HepG2 (cell line): ENCODE results near the gene IGF2BP3.
"Not testable (repeated sequence)": the region's sequence is repeated elsewhere in the genome, so short reads cannot be mapped to it uniquely, and the experiment has no call there.

ENCODE experiments used
- CEBPB ChIP-seq: IDR thresholded peaks from 2 replicates; pipeline ENCODE4 v1.6.1; 2011; ENCODE audit warnings: low read depth, low read length, improper control_type of control experiment, borderline replicate concordance
- CHD2 ChIP-seq: IDR thresholded peaks from 2 replicates; pipeline ENCODE4 v1.6.1; 2011; ENCODE audit warnings: low read depth, low read length, improper control_type of control experiment
- JUNB ChIP-seq: sonication (generic); formaldehyde crosslinking; IDR thresholded peaks from 2 replicates; pipeline ENCODE4 v1.8.0; 2022; ENCODE audit warnings: missing genetic modification reagents, mild to moderate bottlenecking, borderline replicate concordance
- SMAD3 ChIP-seq: sonication (generic); formaldehyde crosslinking; IDR thresholded peaks from 2 replicates; pipeline ENCODE4 v1.4.0; 2020; ENCODE audit warnings: missing genetic modification reagents

GRCh38 chr7:23488714-23489113 lies 18.4 kb upstream of the IGF2BP3 start:
- TF ChIP-seq CEBPB; JUNB; SMAD3 (CRISPR knock-in tag); CHD2: not testable (repeated sequence)
